NOMO-1 treated with dmso at 0.1 percent for 144 hours (cell line): ENCODE results near the gene ZNF576.
"Not testable (repeated sequence)": the region's sequence is repeated elsewhere in the genome, so short reads cannot be mapped to it uniquely, and the experiment has no call there.

Source experiments
- DNase-seq: peaks from one replicate; lab custom pipeline; 2025; ENCODE audit not compliant: unreplicated experiment; lab: John Stamatoyannopoulos, UW

ZNF576 gene

DNA sequence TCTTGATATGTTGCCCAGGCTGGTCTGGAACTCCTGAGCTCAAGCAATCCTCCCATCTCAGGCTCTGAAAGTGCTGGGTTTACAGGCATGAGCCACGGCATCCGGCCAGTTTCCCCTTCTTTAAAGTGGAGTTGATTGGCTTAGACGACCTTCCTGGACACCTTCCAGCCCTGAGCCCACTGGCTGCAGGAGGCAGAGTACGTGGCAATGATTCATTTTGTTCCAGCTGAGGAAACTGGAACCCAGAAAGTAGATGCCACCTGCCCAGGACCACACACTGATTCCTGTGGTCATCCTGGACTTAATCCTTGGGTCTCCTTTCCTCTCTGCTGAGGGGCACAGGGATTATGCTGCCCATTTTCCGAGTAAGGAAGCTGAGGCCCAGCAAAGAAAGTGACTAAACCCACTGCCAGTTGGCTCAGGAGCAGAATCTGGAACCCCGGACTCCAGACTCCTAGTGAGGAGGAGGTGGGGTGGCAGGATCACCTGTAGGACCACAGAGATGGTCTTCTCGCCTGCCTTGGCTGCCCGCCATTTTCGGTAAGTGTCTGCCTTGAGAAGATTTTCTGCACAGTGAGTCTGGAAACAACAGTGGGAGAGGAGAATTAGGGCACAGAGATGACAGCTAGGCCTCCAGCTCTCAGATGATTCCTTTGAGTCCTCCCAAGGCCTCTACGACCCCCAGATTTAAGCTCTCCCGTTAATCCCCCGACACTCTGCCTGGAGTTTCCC, 21.8 kb upstream of the ZNF576 start:
- no peak for DNase-seq

DNA sequence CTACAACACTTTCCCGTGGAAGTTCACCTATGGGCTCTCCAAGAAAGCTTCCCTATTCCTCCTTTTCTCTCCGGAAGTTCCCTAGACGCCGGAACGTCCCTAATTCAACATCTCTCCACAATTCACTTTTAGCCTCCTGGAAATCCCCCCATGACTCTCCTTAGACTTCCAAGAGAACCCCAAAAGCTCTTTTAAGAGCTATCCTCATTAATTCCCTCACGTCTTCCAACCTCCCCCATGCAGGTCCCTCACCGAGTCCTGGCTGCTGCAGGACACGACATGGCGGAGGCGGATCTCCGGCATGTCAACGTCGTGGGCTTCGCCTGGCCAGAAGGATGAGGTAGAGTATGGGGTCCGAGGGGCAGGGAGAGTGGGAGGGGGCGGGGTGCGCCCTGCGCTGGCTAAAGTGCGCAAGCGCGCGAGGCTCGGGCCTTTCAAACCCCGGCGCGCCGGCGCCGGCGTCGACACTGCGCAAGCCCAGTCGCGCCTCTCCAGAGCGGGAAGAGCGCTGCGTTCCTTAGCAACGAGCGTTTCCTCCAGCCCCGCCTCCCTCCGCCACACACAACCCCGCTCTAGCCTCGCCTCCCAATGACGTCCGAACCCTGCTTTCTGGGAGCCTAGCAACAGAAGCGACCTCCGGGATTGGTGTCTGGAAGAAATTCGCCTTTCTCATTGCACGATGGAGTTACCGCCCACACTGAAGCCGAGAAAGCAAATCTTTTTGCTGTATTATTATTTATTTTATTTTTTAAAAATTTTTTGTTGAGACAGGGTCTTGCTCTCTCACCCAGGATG, 21.0 kb upstream of the ZNF576 start, which contains the start of the genes PINLYP and XRCC1:
PINLYP (plus strand) TSS at position 646 of the 795 bp plus-strand sequence. CDS start 1,391 bp downstream, outside the sequence.
XRCC1 (minus strand) TSS at position 372 of the 795 bp plus-strand sequence; CDS start at position 303, 69 bp downstream.
- DNase-seq: peak; percentile 99

DNA sequence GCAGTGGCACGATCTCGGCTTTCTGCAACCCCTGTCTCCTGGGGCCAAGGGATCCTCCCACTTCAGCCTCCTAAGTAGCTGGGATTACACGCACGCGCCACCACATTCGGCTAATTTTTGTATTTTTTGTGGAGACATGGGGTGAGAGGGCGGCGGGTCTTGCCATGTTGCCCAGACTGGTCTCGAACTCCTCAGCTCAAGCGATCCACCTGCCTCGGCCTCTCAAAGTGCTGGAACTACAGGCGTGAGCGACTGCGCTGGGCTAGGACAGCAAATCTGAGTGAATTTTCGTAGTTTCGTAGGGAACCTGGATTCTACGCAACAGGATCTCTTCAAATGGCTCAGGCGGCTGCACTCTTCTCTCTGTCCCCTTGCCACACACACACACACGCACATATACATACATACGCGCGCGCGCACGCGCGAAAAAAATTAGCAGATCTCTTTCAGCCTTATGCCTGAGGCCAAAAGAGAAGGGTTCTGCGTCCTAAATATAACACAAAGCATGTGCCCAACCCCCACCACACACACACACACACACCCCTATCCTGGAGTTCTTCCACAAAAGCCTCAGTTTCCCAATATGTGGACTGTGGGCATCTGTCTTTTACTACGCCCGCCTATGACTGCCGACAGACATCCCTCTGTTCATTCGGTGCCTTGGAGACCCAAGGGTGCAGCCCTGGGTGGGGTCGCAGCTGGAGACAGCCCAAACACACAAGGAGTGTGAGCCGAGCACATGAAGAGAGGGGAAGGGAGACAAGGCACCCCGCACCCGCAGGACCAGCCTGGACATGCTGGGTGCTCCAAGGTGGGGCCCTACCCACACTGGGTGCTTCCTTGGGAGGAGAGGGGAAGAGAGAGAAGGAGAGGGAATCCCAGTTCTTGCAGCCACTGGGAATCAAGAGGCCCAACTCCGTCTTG, 20.2 kb upstream of the ZNF576 start:
- no peak for DNase-seq

DNA sequence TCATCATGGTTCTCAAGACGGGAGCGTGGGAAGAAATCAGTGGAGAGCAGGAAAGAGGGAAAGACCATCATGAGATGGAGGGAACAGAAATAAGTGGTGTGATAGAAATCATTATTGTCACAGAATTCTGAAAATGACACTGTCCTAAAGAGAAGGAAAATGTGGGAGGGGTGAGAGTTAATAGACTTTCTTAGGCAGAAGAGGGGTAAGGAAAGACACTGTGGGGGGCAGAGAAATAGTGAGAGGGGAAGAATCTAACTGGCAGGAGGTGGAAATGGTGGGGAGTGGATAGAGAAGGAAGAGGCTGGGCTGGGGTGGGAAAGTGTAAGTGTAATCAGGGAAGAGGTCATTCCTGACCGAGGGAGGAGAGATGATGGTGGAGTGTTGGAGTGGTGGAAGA, 17.6 kb upstream of the ZNF576 start:
- DNase-seq: no peak

DNA sequence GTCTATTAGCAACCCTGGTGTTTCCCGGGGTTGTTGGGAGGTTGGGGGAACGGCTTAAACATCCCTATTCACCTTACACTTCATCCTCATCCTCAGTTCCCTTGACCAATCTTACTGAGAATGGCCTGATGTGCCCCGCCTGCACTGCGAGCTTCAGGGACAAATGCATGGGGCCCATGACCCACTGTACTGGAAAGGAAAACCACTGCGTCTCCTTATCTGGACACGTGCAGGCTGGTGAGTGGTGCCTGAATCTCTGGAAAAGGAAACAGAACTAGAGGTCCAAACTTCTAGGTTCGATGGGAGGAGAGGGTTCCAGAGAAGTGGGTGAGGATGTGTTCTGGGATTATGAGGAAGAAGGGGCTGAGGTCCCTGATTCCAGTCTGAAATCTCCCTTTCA, 14.9 kb upstream of the ZNF576 start:
- no peak for DNase-seq

DNA sequence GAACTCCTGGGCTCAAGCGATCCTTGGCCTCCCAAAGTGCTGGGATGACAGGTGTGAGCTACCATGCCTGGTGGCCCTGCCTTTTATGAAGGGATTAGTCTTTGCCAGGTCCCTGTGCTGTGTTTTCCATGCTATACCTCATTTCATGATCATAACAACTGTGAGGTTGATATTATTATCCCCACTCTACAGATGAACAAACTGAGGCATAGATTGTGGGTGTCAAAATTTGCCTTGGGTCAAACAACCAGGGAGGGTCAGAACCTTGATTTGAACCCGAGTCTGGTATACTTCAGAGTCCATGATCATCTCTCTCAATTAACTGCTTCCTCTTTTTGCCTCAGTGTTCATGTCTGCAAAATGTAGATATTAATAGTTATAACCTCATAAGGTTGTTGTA, 13.9 kb upstream of the ZNF576 start:
- DNase-seq: no peak

DNA sequence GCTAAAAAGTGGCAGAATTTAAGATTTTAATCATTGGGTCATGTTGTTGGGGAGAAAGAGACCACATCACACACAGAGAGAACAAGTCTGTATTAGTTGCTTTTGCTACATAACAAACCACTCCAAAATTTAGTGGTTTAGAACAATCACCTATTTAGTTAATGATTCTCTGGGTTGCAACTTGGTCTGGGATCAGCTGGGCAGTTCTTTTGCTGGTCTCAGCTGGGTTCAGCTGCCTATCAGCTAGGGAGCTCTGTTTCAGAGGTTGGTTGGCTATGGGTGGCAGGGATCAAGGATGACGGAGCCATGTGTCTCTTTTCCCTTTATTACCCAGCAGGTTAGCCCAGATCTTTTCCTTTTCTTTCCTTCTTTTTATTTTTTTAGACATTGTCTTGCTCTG, 11.9 kb upstream of the ZNF576 start:
- DNase-seq: no peak

DNA sequence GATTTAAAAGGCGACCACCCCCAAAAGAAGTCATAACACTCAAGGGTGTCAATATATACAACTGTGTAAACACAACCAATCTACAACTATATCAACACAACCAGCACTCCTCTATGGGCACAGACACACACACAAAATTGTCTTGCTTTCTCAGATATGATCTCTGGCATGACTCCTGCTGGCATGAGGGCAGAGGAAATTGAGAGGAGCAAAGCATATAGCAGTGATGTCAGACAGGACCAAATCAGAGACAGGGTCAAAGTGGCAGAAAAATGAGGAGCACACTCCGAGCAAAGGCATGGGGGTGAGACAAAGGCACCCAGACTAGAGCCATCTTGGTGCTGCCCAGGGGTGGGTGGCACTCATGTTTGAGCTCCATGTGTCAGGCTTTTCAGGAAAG, 10.0 kb upstream of the ZNF576 start:
- no peak for DNase-seq

DNA sequence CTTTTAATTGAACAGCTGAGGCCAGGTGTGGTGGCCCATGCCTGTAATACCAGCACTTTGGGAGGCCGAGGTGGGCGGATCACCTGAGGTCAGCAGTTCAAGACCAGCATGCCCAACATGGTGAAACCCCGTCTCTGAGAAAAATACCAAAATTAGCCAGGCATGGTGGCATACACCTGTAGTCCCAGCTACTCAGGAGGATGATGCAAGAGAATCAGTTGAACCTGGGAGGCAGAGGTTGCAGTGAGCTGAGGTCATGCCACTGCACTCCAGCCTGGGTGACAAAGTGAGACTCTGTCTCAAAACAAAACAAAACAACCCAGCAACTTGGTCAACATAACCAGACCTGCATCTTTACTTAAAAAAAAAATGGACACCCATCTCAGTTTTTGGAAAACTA, 9.4 kb upstream of the ZNF576 start:
- DNase-seq: not testable (repeated sequence)

DNA sequence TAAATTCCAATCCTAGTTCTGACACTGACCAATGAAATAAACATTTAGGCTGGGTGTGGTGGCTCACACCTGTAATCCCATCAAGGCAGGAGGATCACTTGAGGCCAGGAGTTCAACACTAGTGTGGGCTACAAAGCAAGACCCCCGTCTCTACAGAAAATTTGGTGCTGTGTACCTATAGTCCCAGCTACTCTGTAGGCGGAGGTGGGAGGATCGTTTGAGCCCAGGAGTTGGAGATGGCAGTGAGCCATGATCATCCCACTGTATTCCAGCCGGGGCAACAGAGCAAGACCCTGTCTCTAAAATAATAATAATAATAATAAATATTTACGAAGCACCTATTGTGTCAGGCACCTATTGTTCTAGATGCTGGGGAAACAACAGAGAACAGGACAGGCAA, 7.1 kb upstream of the ZNF576 start:
- no peak for DNase-seq

DNA sequence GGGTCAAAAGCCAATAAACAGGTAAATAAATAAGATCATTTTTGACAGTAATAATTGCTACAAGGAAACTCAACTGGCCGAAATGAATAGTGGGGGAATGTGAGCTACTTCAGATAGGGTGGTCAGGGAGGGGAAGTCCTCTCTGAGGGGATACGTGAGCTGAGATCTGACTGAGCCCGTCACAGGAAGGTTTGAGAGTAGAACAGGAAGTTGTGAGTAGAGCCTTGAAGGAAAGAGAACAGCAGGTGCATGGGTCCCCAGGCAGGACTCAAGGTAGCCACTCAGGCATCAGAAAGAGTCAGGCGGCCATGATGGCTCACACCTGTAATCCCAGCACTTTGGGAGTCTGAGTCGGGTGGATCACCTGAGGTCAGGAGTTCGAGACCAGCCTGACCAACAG, 6.7 kb upstream of the ZNF576 start:
- DNase-seq: no peak

DNA sequence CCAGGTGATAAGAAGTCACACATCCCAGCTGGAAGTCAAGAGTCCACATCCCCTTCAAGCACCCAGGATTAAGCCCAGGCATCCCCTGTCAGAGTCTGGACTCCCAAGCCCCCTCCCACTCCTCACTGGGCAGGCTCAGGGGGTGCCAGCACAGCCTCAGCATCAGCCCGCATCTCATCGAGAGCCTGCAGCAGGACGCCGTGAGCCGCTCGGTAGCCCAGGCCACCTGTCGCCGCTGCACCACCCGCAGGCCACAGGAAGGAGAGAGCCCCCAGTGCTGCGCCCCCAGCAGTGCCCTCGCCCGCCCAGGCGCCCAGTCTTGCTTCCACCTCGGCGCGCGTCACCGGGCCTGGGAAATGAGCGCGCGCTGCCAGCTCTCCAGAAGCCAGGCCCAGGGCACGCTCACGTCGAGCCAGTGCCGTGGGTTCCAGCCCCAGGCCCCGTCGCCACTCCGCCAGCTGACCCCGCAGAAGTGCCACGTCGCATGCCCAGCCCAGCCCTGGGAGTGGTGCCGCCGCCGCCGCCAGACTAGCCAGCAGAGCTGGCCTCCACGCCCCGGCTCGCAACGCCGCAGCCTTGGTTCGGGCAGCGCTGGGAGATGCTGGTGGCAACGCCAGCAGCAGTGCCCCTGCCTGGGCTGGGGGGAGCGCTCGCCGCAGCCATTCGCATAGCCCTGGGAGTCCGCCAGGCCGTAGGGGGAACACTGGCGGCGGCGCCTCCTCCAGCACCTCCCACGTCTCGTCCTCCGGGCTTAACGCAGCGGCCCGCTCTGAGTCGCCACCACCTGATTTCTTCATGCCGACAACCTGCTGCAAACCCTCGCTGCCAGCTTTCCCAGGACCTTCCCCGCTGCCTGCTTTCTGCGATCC, 4.3 kb upstream of the ZNF576 start:
- DNase-seq: no peak

DNA sequence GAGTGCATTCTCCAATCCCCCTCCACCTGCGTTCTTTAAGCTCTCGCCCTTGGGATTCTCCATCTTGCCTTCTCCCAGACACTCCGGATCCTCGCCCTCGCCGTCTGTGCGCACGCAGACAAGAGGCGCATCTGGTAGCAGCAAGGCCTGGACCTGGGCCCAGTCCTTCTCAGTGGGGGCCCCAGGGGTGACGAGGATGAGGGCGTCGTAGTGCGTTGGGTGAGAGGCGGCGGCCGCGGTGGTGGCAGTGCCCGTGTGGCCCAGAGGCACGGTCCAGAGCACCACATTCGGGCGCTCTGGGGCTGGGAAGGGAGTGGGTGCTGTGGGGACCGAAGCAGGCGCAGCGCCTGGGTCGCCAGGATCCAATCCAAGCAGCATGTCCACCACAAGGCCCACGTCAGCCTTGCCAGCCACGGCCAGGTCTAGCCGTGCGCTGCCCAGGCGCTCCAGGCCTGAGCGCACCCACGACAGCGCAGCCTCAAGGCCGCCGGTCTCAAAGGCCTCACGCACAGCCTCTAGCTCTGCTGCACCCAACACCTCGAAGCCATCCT, 3.5 kb upstream of the ZNF576 start:
- no peak for DNase-seq

DNA sequence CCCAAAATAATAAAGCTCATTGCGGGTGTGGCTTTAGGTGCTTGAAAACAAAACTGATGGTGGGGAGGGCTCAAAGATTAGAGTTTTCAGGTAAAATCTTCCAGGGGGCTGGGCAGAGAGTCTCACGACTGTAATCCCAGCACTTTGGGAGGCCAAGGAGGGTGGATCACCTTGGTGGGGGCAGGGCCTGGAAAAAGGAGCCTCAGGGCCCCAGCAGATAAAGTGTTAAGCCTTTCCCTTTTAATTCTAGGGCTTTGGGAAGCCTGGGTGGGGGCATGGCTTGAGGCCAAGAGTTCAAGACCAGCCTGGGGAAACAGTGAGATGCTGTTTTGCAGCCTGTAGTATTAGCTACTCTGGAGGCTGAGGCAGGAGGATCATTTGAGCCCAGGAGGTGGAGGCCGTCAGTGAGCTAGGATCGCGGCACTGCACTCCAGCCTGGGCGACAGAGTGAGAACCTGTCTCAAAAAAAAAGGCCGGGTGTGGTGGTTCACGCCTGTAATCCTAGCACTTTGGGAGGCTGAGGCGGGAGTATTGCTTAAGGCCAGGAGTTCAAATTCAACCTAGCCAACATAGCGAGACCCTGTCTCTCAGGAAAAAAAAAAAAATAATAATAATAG, 2.2 kb upstream of the ZNF576 start:
- no peak for DNase-seq

DNA sequence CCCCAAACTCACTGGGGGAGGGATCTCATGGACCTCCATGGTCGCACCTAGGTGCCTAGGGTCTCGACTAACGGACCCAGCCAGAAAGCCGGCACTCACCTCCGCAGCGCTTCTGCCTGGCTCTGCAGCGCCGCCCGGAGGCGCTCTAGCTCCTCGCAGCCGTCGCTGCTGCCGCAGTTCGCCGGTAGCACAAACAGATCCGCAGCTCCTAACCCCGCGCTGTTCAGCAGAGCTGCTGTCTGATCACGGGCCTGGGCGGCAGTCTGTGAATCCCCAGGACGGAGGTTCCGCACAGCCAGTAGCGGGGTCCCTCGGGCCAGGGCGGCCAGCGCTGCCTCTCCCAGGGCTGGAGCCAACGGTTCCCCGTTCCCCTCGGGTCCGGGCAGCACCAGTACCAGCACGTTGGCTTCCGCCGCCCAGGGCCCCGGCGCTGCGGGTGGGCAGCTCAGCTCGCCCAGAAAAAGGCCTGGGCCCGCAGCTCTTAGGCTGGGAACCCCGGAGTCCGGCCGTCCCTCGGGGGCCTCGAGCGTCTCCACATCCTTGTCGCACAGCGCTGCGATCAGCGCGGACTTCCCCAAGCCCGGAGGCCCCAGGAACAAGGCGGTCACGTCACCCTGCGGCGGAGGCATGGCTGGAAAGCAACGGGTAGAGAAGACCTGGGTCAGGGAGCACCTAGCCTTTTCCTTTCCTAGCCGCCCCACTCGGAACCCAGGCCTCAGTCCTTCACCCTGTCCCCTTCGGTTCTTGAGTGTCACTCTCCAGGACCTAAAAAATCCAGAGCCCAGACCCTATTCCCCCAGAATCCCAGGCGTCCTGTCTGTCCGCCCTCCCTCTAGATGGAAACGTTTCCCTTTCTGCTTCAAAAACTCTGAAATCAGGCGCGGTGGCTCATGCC, 1.4 kb upstream of the ZNF576 start:
- DNase-seq: peak; percentile 54

DNA sequence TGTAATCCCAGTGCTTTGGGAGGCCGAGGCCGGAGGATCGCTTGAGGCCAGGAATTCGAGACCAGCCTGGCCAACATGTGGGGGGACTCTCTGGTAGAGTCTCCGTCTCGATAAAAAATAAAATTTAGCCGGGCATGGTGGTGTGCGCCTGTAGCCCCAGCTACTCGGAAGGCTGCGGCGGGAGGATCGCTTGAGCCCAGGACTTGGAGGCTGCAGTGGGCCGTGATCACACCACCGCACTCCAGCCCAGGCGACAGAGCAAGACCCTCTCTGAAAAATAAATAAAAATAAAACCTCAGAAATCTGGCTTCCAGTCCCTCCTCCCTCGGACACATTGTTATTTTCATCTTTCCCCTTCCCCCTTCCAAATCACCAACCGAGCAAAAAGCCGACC, 793 bp upstream of the ZNF576 start:
- no peak for DNase-seq

DNA sequence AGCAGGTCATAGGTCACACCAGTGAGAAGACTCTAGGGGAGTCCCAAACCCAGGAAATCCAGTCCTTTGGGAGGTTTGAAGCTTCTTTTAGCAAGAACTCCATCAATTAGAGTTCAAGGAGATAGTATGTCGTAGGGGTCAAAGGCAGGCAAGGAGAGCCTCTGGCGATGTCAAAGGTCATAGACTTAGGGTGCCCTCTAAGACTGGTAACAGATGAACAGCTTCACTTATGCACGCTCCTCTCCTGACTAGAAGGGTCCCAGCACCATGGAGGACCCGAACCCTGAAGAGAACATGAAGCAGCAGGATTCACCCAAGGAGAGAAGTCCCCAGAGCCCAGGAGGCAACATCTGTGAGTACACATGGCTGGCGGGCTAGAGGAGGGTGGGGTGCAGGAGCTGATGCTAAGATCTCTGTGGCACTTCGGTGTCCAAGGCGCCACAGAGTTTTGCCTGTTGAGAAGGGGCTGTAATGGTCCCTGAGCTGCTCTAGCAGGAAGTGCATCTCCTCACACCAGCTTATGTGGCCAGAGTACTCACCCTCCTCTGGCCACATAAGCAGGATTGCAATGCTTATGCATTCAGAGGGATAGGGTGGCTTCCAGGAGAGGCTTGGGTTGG, 557 bp downstream of the ZNF576 start:
- DNase-seq: no peak

DNA sequence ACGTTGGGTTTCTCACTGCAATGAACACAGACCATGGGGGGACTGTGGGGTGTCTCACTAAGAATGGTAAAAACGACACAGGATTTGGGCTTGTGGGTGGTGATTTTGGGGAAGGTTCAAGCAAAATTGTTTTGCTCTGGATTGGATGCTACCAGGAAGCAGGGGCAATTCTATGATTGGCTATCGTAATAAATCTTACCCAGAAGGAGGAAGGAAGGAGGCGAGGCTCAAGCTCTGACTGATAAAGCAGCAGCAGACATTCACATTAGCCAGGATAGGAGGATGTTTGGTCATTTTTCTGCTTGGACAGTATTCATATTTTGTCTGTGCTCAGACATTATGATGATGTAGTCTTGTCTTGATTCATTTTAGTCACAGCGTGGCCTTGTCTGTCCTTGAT, 1.5 kb downstream of the ZNF576 start:
- DNase-seq: no peak
